NCI-H1105 treated with DMSO at 0.1 percent for 48 hours (cell line): ENCODE measurements around the gene GOLM1.

ENCODE experiments used
- DNase-seq: peaks from one replicate; lab custom pipeline; 2025; lab: John Stamatoyannopoulos, UW

Gene GOLM1

DNA sequence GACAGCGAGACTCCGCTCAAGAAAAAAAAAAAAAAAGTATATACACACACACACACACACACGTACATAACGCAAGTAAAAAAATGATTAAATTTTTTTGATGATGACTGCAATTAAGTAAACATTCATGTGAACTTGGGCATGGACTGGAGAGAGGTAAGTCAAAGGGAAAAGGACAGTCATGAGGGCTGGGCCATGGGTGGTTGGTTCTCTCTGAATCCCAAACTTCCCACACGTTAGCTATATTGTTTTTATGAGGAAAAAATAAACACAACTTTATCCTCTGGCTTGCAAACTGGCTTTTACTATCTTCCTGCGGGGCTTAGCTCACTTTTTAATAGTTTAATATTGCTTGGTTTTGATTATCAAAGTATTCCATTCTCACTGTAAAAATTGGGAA lies 53.7 kb downstream of the GOLM1 start:
- DNase-seq, result no peak

DNA sequence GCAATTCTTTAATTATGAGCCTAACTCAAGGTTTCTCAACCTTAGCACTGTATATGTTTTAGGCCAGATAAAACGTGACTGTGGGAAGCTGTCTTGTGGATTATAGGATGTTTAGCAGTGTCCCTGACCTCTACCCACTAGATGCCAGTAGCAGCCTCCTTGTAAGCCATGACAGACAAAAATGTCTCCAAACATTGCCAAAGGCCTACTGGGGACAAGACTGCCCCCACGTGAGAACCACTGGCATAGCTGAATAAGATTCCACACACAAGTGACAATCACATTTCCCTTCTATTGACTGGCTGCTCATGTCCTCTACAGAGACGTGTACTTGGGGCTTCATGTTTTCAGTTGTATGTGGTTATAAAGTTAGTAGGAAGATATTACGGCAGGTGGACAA lies 55.4 kb downstream of the GOLM1 start:
- DNase-seq, result no peak

DNA sequence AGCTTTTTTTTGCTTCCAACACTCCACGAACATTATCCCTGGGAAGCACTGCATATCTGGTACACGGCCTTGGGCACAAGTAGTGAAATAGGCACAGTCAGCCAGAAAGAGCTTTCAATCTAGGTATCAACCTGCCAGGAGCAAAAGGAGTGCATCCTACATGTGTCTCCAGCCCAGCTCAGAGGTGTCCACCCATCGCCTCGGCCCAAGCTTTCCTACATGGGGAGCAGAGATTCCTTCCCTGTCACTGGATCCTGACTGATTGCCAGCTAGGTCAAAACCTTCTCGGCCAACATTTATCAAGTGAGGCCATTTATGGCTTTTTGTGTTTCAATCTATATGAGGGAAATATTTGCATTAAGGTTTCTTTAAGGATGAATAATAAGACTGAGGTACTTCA lies 55.8 kb downstream of the GOLM1 start:
- no peak for DNase-seq

- DNase-seq, result no peak
These were observed 57.0 kb downstream of the GOLM1 start for GRCh38 chr9:86042199-86042978.

DNA sequence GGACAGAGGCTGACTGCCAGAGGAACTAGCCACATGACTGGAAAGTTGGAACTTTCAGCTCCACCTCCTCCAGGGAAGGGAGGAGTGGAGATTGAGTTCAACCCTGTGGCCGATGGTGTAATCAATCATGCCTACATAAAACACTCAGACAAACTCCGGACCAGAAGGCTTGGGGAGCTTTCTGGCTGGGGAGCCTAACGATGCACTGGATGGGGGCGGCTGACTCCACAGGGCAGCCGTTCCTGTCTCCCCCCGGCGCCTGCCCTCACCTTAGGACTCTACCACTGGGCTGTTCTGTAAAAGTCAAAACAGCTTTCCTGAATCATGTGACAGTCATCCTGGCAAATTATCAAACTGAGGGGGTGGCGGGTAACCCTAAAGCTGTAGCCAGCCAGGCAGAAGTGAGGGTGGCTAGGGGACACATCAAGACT lies 58.0 kb downstream of the GOLM1 start:
- no peak for DNase-seq

DNA sequence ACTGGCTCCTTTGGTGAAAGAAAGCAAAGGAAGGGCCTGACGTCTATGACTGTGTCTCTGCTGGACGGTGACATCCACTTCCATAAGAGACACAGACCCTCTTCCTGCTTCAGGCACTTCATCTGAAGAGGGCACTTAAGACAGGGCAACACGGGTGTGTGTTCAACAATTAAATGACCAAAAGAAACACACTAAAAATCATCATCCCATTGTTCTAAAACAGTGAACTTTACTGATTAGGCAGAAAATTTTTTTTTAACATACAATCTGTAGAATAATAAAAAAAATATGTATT lies 58.5 kb downstream of the GOLM1 start:
- no peak for DNase-seq

- DNase-seq, result no peak
These were observed 59.1 kb downstream of the GOLM1 start for GRCh38 chr9:86039991-86040860.

DNA sequence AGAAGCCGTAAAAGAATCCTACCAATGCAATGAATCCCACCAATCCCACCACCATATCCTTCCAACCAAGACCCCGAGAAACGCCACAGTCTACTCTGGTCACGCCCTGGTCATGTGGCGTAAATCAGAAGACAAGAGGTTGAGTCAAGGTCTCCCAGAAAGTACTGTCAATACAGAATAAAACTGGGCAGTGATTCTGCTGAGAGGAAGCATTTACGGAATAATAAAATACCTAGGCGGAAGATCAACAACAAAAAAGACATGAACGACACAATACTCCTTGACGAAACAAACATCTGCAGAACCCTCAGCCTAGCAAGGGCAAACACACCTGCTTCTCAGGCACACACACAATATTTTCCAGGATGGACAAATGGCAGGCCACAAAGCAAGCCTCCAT lies 62.8 kb downstream of the GOLM1 start:
- DNase-seq, result no peak

DNA sequence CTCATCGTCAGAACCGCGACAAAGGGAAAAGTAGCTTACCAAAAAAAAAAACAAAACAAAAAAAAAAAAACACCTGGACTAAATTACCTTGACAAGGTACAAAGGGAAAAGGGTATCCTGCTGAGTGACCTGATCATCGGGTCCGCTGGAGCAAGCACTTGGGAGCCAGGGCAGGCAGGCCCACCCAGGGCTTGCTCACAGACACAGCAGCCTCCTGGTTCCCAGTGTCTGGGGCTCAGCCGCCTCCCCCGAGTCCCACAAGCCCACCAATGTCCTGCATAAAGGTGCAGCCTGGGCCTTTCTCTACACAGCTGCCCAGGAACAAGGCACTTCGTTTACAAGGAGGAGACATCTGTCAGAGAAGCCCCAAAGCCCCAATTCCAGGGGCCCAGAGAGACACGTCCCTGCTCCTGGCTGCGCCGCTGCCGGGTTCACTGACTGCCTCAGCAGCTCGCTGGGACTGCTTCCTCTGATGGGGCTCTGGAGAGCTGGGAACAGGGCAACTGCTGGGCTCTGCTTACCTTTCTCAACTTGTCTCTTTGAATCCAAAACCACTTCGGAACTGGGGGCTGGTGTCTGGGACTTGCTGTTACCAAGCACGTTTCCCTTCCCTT lies 63.4 kb downstream of the GOLM1 start:
- DNase-seq, result no peak

GRCh38 chr9:86034863-86035734 lies 64.3 kb downstream of the GOLM1 start:
- DNase-seq, result no peak

- DNase-seq, result no peak
These were observed 71.6 kb downstream of the GOLM1 start for GRCh38 chr9:86027767-86028166.

DNA sequence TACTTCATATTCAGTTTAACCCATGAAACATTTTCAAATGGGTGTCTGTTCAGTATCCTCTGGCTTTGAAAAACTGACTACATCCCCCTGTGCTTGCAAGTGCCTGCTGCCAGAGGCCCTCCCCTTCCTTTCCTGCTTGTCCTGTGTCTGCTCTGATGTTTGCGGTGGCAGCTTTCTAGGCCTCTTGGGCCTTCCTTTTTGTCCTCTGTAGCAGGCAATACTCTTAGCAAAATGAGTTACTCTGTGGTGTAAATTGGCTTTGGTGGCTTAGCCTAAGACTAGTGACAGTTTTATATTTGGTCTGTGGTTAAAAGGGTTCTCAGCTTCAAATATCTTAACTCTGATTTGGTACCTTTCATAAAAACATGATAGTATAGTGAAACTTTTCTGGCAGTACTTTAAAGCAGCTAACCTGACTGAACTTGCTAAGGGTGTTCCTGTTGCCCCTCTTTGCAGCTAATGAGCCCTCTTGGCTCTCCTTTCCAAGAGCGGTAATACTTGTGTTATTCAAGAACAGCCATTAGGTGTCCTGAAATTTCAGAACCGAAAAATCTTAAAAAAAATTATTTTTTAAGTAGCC lies 76.6 kb downstream of the GOLM1 start:
- no peak for DNase-seq

DNA sequence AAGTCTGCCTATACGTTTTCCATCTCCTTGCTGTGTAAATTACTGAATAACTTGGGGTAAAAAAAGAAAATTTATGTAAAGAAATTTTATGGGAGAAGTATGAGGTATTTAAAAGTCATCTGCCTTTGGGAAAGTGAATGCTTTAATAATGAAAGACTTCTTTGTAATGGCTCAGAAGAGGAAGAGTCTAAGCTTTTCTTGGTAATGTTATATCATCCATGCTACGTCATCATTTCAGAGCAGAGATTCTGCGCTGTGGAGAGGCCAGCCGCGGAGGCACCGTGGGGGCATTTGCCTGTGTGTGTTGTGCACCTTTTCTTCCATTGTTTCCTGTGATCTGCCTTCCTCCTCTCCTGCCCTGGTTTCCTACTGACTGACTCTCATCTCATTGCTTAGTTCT lies 78.2 kb downstream of the GOLM1 start:
- DNase-seq, result no peak

- no peak for DNase-seq
These were observed 78.6 kb downstream of the GOLM1 start for GRCh38 chr9:86020731-86021130.

- DNase-seq, result no peak
These were observed 90.2 kb downstream of the GOLM1 start for GRCh38 chr9:86009133-86009532.

DNA sequence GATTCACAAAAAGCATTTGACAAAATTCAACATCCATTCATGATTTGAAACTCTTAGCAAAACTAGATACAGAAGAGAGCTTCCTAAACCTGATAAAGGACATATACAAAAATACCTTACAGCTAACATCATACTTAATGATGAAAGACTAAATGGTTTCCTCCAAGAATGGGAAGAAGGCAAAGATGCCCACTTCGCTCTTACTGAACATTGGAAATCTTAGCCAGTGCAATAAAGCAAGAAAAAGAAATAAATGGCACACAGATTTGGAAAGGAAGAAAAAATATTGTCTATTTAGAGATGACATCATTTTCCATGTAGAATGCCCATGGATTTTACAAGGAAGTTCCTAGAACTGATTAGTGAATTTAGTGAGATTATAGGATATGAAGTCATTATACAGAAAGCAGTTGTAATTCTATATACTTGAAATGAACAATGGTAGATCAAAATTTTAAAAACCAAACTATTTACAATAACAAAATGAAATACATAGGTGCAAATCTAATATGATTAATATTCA lies 94.0 kb downstream of the GOLM1 start:
- DNase-seq, result no peak

DNA sequence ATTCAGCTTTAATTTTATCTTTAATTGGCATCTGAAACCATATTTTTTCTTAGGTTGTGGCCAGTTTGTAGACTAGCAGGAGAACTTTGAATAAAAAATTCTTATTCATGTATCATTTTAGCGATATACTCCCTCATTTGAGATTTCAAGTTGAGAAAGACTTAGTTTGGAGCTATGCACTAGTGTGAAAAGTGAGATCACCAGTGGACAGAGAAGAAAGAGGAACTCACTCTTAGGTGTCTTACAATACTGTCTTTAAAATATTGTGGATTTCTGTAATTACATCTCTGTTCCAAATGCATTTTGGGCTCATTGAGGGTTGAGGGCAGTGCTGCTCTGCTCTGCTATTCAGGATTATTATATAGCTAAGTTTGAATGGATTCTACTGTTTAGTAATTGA lies 103.8 kb downstream of the GOLM1 start:
- DNase-seq, result no peak

- DNase-seq, result no peak
These were observed 104.3 kb downstream of the GOLM1 start for GRCh38 chr9:85995097-85995496.

DNA sequence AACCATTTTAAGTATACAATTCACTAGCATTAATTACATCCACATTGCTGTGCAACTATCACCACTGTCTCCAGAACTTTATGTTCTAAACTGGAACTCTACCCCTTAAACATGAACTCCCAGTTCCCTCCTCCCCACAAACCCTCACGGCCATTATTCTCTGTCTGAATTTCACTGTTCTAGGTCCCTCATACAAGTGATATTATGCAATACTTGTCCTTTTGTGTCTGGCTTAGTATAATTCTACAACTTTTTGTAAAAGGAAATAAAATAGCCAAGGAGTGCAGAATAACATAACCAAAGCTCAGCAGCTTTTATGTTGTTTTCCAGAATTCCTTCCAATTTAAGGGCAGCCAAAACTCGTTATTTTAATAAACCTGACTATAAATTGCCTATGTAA lies 105.2 kb downstream of the GOLM1 start:
- no peak for DNase-seq

GRCh38 chr9:85987236-85987635 lies 112.1 kb downstream of the GOLM1 start:
- no peak for DNase-seq

DNA sequence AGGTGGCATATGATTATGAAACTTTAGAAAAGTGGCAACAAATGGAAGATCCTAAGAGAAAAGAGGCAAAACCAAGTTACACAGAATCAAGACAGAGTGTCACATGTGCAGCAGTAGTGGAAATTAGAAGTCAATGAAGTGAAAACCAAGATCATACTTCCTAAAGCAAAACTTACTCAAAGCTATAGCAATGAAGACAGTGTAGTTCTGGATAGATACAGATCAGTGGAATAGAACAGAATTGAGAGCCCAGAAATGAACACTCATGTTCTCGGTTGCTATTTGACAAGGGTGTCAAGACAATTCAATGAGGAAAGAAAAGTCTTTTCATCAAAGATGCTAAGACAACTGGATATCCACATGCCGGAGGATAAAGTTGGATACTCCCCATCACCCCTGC lies 114.9 kb downstream of the GOLM1 start:
- DNase-seq, result no peak

DNA sequence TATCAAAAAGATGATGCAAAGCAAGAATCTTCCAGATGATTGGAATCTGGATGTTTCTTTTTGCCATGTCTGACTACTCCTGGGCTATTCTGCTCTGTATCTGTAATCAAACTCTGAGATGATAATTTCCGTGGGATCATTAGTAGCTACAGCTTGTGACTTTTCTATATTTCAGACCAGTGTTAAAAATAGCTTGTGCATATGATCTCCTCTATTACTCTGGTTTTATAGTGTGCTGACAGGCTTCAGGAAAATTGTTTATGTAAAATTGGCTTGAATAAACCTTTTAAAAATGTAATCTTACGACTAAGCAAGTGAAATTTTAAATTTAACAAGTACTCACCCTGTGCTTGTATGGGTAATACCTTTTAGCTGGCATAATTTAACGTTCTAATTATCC lies 118.0 kb downstream of the GOLM1 start:
- DNase-seq, result no peak
